ENCODE data around the gene CDC42BPG.
A peak's percentile ranks its signal among the peaks of the same experiment; 100 is the strongest.

CDC42BPG gene

GRCh38 chr11:64793271-64794160 is 50.9 kb downstream of the CDC42BPG start:
- no peak for DNase-seq

DNA sequence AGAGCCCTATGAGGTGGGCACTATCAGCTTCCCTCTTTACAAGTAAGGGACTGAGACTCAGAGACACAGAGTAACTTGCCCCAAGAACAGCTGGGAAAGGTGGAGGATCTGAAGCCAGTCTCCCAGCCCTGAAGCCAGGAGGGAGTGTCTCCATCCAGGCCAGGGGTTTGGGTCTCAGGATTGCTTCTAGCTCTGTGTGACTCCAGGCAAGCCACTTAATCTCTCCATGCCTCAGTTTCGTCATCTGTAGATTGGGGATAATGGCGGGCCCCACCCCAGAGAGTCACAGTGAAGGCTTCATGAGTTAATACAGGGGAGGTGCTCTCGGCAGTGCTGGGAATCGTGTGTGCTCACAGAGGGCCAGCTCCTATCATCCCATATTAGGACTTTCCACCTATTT is 52.0 kb downstream of the CDC42BPG start:
- DNase-seq = no peak

DNA sequence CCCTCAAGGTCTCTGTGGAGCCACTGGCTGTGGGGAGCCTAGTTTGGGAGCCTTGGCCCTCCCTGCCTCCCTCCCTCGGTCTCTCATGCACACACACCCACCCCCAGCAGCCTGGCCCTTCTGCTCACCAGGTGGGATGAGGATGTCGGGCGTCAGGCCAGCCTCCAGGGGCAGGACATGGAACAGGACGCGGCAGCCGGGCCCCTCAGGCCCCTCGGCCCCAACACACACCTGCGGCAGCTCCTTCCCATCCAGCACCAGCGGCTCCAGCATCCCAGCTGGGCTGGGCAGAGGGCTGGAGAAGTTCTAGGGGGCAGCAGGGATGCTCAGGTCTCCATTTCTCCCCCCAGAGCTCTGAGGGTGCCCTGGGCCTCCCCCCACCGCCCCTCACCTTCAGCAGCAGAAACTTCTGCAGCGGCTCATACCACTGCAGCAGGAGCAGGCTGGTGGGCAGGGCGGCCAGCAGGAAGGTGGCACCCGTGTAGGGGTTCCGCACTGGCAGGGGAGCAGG is 52.6 kb downstream of the CDC42BPG start:
- no peak for DNase-seq

DNA sequence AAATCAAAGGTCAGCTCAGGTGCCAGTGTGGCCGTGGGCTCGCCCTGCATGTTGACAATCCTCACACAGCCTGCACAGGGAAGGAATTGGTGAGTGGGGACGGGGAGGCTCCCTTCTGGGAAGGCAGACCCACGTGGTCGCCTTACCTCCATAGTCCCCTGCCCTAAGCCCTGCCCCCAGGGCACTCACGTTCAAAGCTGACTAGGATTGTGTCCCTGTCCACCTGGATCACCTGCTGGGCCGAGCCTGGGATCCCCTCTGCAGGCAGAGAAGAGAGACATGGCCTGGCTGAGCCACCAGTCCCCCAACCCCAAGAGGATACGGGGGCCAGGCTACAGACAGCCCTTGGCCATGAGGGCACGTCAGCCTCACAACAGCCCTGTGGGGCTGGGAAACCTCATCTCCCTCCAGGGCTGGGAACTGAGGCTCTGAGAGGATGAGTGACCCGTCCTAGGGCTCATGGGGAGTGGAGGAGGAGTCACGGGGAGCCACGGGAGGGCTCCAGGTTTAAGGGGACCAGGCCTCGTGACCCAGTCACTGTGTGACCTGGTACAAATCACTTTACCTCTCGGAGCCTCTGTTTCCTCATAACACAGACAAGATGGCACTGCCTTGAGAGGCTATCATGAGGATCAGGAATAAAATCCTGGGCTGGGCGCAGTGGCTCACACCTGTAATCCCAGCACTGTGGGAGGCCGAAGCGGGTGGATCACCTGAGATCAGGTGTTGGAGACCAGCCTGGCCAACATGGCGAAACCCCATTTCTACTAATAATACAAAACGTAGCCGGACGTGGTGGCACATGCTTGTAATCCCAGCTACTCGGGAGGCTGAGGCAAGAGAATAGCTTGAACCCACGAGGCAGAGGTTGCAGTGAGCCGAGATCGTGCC is 54.0 kb downstream of the CDC42BPG start:
- DNase-seq = no peak

GRCh38 chr11:64789331-64790204 is 54.9 kb downstream of the CDC42BPG start:
- DNase-seq = no peak

DNA sequence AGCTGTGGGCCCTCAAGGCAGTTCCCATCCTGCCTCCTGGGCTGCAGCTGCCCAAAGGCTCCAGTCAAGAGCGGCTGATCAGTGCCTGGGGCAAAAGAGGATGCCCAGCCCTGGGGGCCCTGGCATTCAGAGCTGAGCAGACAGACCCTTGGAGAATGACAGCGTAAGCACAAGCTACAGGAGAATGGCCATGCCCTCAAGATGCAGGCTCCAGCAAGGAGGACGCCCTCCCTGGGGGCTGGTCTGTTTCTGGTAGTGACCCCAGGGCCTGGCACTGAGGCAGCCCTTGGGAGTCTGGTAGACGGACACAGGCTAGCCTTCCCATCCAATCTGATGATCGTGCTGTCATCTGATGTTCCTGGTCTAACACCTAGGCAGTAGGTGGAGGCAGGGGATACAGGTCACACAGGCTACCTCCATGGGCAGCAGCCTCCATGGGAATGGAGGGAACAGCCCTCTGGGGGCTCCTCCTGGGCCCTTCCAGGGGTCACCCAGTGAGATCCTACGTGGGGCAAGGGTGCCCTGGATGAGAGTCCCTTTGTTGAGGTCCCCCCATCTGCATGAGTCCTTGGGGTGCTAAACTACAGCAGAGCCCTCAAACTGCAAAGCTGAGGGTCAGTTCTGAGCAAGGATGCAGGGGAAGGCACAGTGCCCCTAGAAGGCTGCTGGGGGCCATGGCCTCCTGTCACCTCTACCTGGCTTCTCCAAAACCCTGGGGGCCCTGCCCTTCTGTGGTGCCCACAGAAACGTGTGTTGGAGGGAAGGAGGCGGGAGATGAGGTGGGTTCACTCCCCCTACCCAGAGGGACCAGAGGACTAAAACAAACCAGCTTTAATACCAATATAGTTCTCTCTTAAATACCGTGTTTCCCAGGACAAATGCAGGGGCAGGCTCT is 55.9 kb downstream of the CDC42BPG start:
- DNase-seq = no peak

- DNase-seq = peak in 17 of 58 donors; percentile 2 to 59 (median 27)
Measured at GRCh38 chr11:64787526-64788320, 56.7 kb downstream of the CDC42BPG start.

DNA sequence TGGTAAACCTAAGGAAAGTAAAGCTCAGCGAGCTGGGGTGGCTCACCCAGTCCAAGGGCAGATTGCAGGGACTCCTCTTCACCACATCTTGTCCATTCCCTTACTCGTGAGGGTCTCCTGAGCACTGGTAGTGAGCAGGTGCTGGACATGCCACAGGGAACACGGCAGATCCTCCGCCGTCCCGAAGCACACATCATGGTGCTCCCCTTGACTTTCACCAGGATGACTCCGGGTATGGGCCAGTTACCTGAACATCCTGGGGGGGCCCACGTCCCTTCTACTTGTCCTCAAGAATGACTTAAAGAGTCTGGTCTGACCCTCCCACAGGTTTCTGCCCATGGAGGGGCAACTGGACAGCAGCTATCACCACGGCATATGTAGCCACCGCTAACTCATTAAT is 58.1 kb downstream of the CDC42BPG start:
- no peak for DNase-seq

DNA sequence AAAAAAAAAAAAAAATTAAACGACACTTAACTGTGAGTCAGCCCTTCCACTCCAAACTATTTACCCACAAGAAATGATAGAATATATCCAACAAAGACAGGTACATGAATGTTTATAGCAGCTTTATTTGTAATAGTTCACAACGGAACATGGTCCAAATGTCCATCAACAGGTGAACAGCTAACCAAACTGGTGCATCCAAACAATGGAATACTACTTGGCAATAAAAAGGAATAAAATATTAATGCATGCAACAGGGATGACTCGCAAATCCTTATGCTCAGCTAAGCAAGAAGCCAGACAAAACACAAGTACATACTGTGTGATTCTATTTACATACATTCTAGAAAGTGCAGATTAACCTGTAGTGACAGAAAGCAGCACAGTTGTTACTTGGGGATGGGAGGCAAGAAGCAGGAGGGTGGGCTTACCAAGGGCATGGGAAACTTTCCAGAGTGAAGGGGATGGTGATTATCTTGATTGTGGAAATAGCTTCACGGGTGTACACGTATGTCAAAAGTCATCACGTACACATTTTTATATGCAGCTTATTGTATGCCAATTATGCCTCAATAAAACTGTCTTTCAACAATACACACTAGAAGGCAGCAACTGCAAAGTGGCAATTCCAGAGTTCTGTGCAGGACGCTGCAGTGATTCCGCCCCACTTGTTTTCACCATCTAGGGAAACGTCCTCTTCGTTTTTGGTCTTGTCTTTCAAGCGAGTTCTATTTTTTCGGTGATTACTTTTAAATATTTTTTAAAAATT is 59.5 kb downstream of the CDC42BPG start:
- DNase-seq = no peak

- peak; percentile 96 to 100 (median 99) for DNase-seq
Measured at GRCh38 chr11:64778473-64779298, 65.8 kb downstream of the CDC42BPG start, which contains the start of gene SF1. Gene SF1 (minus strand): TSS chr11:64778542. CDS start chr11:64778392, 150 bp downstream.

DNA sequence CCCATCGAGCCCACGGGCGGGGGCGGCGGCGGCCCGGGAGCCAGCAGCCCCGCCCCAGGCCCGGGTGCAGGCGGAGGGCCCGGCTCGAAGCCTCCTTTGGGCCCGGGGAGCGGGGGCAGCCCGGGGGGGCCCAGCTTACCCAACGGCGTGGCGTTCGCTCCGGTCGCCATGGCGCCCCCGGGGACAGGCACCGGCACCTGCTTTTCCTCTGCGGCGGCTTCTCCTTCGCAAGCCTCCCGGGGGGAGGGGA is 66.3 kb downstream of the CDC42BPG start:
- DNase-seq = no peak

- peak in 54 of 58 donors; percentile 27 to 85 (median 72) for DNase-seq
Measured at GRCh38 chr11:64777449-64778222, 66.8 kb downstream of the CDC42BPG start.

DNA sequence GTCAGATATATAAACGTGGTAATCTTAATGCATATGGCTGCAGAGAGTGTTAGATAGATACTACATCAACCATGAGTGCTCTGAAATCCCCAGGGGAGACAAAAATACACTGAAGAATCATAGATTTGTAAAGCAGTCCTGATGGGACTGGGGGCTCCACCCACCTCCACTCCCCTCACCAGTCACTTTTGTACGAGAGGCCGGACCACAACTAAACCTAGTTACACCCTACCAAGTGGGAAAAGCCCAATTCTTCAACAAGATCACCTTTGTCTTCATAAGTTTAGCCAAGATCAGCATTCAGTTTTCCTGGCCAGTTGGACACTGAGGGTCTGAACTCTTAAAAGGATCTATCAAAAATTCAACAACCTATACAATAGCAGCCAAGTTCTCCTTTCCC is 67.6 kb downstream of the CDC42BPG start:
- no peak for DNase-seq

DNA sequence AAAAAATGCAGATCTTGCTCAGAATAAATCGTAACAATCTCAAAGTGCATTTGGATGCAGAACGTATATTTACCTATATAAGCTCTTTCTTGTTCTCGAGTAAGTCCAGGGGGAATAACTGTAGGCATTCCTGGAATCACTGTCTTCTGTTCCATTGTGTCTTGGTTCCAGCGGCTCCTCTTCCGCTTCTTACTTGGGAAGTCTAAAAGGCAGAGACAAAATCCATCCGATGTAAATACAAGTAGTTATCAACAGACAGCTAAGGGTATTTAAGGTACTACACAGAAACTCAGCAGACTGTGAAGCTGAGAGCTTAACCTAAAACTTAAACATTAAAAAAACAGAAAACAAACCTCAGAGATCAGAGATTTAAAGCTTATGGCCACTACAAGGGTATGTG is 68.0 kb downstream of the CDC42BPG start:
- no peak for DNase-seq

GRCh38 chr11:64774144-64774543 is 70.3 kb downstream of the CDC42BPG start:
- DNase-seq = no peak
